AG04450 (cell line): Measurements from ENCODE around the gene PCIF1. TPM values are rescaled to one million over a fixed set of nuclear protein-coding genes. Genes with fewer than 3 reads are reported as not detected.

Source experiments
- CTCF ChIA-PET: fragments of 300-600, 350-600 bp; formaldehyde crosslinking; extraction: SDS; loops from one replicate; lab custom pipeline; 2022; ENCODE audit warnings: antibody characterized with exemption, inconsistent platforms; lab: Charles Lee
- POLR2A ChIA-PET: fragments of 350-600 bp; formaldehyde crosslinking; extraction: SDS; loops from one replicate; lab custom pipeline; 2021; ENCODE audit warnings: antibody characterized with exemption, inconsistent platforms; lab: Yijun Ruan, JAX
- DNase-seq: peaks from one replicate; pipeline ENCODE4 v3.0.0-alpha.2; 2011; ENCODE audit warnings: low read depth, low spot score
- H3K27ac ChIP-seq: one replicate; pipeline ENCODE4 v1.5.1; 2012; ENCODE audit warnings: low read depth, low read length, control low read depth
- H3K27me3 ChIP-seq: one replicate; pipeline ENCODE4 v1.6.0; 2012; ENCODE audit warnings: low read length; ENCODE audit not compliant: control insufficient read depth, insufficient read depth
- H3K4me3 ChIP-seq: 2 replicates; pipeline ENCODE4 v1.5.1; 2011; ENCODE audit warnings: mild to moderate bottlenecking, low read depth, low read length, control low read depth
- H3K9me3 ChIP-seq: 2 replicates; pipeline ENCODE4 v1.5.1; 2012; ENCODE audit warnings: low read length; ENCODE audit not compliant: control insufficient read depth, insufficient read depth
- CTCF ChIP-seq: IDR thresholded peaks from 2 replicates; pipeline ENCODE4 v1.5.1; 2011; ENCODE audit warnings: low read depth, low read length, control low read depth, inconsistent platforms
- polyA plus RNA-seq: library from polyadenylated mRNA; depleted of rRNA; stranded (reverse); fragments of >200 nt; gene quantifications from 2 replicates; pipeline ENCODE4 v1.2.3, GENCODE V29; 2011

The PCIF1 gene
- polyA plus RNA-seq, 1 experiment, result 11.5 TPM

DNA sequence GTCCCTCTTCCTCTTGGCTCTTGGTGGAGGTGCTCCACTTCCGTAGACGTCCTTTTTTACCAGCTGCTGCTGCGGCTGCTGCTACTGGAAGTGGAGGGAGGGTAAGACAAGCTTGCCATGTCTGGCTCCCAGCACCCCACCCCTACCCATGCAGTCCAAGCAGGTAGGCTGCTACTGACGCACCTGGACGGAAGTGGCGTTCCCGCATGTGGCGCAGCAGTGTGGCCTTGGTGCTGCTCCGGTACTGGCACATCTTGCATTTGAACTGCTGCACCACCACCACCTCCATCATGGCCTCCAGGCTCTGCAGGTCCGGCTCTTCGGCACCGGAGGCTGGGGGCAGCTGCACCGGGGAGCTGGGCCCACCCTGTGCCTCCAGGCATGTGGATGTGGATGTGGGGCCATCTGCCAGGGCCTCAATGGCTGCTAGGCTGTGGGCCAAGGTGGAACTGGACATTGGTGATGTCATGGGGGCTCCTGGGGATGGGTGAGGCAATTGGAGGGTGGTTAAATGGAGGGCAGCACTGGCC, 33.1 kb downstream of the PCIF1 start:
- CTCF ChIA-PET, result interaction anchor here (1.0 to 1.5 kb wide), 2 partner anchors 78 to 141 kb away, joined by 3 read pairs; partner anchors contain the start of gene TNNC2
- no peak for DNase-seq
- no peak overlapping the region for H3K4me3 ChIP-seq
- TF ChIP-seq CTCF, result no peak
- peaks cover 4% of the 10 kb centered on the region; the same call in 1 of the 2 replicates for H3K9me3 ChIP-seq
- no peaks in the 10 kb centered on the region for H3K27me3 ChIP-seq
- POLR2A ChIA-PET, result no interaction called here
- no peak overlapping the region for H3K27ac ChIP-seq

DNA sequence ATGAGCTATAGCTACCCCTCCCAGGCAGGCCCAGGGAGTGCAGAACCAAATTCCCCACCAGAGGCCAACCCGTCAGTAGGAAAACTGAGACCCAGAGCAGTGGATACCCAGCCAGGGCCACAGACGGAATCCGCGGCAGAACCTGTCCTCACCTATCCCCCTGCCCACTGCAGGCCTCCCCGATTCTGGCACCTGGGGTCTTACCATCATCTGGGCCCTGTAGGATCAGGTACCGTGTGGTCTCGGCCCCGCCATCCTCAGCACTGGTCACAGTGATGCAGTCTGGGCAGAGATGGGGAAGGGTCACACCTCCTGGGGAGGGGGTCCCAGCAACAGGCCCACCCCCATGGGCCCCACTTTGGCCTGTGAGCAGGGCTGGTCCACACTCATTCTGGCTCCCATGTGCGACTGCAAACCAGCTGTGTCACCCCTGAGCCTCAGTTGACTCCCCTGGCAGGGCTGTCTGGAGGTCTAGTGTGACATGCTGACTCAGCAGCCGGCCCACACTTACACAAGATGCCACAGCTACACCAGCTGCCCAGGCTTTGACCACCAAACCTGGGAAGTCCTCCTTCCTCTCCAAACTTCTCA, 33.7 kb downstream of the PCIF1 start:
- POLR2A ChIA-PET, result interaction anchor here (1.0 to 3.2 kb wide), 3 partner anchors 18 to 189 kb away, joined by 4 to 21 read pairs (median 6); partner anchors contain the start of gene PCIF1
- peaks cover 4% of the 10 kb centered on the region; the same call in 1 of the 2 replicates for H3K9me3 ChIP-seq
- no peak for TF ChIP-seq CTCF
- H3K4me3 ChIP-seq, result no peak overlapping the region
- H3K27me3 ChIP-seq, result no peaks in the 10 kb centered on the region
- peak overlapping the region; percentile 31 for H3K27ac ChIP-seq
- CTCF ChIA-PET, result interaction anchor here (0.6 to 4.0 kb wide), 9 partner anchors 9 to 850 kb away, joined by 3 to 60 read pairs (median 20); partner anchors contain the start of genes CTSA, NEURL2 and TNNC2
- no peak for DNase-seq

DNA sequence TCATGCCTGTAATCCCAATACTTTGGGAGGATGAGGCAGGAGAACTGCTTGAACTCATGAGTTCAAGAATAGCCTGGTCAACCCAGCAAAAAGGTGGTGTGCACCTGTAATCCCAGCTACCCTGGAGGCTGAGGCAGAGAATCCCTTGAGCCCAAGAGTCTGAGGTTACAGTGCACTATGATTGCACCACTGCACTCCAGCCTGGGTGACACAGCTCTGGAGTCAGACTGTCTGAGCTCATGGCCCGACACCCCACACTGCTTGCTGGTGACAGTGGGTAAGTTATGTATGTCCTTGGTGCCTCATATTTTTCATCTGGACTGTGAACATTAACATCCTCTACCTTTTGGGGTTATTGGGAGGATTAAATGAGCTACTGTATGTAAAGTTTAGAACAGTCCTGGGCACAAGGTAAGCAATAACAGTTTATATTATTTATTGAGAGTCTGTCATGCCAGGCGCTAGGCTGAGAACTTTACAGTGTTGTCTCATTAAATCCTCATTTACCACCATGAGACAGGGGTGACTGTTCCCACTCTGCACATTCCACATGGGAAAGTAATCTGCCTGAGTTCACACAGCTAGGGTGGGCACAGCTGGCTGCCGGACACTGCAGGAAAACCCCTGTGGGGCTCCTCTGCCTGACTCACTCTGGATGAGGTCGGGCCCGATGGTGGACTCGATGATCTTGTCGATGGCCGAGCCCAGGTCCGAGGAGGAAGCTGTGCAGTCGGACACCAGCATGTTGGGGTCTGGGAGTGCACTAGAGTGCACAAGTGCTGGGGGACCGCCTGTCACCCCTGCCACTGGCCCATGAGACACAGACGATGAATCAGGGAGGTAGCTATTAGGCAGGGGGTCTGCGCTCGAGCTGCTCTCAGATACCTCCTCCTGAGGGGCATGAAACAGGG, 34.6 kb downstream of the PCIF1 start:
- H3K4me3 ChIP-seq, result peak overlapping the region; percentile 27
- POLR2A ChIA-PET, result interaction anchor here (1.0 to 3.2 kb wide), 4 partner anchors 19 to 190 kb away, joined by 3 to 21 read pairs (median 5); partner anchors contain the start of gene PCIF1
- H3K9me3 ChIP-seq, result peaks cover 4% of the 10 kb centered on the region; the same call in 1 of the 2 replicates
- no peaks in the 10 kb centered on the region for H3K27me3 ChIP-seq
- CTCF ChIA-PET, result interaction anchor here (0.6 to 4.0 kb wide), 45 partner anchors 9 to 1675 kb away, joined by 3 to 60 read pairs (median 7); partner anchors contain the start of genes CTSA, NEURL2, PCIF1 and SYS1
- TF ChIP-seq CTCF, result no peak
- H3K27ac ChIP-seq, result peak overlapping the region; percentile 78
- DNase-seq, result peak; percentile 30

GRCh38 chr20:45969712-45970634, 35.5 kb downstream of the PCIF1 start:
- Histone ChIP-seq H3K27me3 (no peaks in the 10 kb centered on the region), H3K4me3 (peak overlapping the region; percentile 97), H3K27ac (peak overlapping the region; percentile 100), H3K9me3 (peaks cover 4% of the 10 kb centered on the region; the same call in 1 of the 2 replicates)
- CTCF ChIA-PET, result interaction anchor here (0.6 to 4.0 kb wide), 57 partner anchors 9 to 1674 kb away, joined by 3 to 60 read pairs (median 5); partner anchors contain the start of genes CTSA, DNTTIP1, NEURL2 and PCIF1
- POLR2A ChIA-PET, result interaction anchor here (0.6 to 3.2 kb wide), 7 partner anchors 8 to 190 kb away, joined by 3 to 21 read pairs (median 4); partner anchors contain the start of gene PCIF1
- TF ChIP-seq CTCF, result peak; percentile 70
- DNase-seq, result peak; percentile 32
